HEK293T (cell line): ENCODE measurements around the gene TRPC6.

Experiments used
- ARNT ChIP-seq: fragments of 450-650 bp; IDR thresholded peaks from 2 replicates; pipeline ENCODE4 v1.6.1; 2017; ENCODE audit warnings: mild to moderate bottlenecking
- FOXK2 ChIP-seq: fragments of 450-650 bp; IDR thresholded peaks from 2 replicates; pipeline ENCODE4 v1.6.1; 2016; ENCODE audit warnings: mild to moderate bottlenecking
- HDGF ChIP-seq: fragments of 450-650 bp; IDR thresholded peaks from 2 replicates; pipeline ENCODE4 v1.6.1; 2017; ENCODE audit warnings: antibody characterized with exemption, borderline replicate concordance
- SP1 ChIP-seq: fragments of 450-650 bp; IDR thresholded peaks from 2 replicates; pipeline ENCODE4 v1.6.1; 2017
- SUZ12 ChIP-seq: fragments of 450-650 bp; IDR thresholded peaks from 2 replicates; pipeline ENCODE4 v1.6.1; 2016; ENCODE audit warnings: mild to moderate bottlenecking
- TARDBP ChIP-seq: fragments of 450-650 bp; IDR thresholded peaks from 2 replicates; pipeline ENCODE4 v1.6.1; 2016
- ZNF384 ChIP-seq: fragments of 450-650 bp; IDR thresholded peaks from 2 replicates; pipeline ENCODE4 v1.6.1; 2016
- TF ChIP-seq, protein P1 (sequence below): fragments of 450-650 bp; IDR thresholded peaks from 2 replicates; pipeline ENCODE4 v1.6.1; 2016

DNA sequence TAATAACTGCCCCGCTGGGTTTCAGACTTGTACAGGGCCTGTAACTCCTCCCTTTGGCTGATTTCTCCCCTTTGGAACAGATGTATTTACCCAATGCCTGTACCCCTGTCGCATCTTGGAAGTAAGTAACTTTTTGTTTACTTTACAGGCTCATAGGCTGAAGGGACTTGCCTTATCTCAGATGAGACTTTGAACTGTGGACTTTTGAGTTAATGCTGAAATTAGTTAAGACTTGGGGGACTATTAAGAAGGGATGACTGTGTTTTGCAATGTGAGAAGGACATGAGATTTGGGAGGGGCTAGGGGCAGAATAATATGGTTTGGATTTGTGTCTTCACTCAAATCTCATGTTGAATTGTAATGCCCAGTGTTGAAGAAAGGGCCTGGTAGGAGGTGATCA lies 62.0 kb downstream of the TRPC6 start:
- TF ChIP-seq TARDBP (no peak), ZNF384 (no peak), SUZ12 (no peak), FOXK2 (no peak), ARNT (no peak), SP1 (no peak), HDGF (no peak)
- TF ChIP-seq, protein P1, sequence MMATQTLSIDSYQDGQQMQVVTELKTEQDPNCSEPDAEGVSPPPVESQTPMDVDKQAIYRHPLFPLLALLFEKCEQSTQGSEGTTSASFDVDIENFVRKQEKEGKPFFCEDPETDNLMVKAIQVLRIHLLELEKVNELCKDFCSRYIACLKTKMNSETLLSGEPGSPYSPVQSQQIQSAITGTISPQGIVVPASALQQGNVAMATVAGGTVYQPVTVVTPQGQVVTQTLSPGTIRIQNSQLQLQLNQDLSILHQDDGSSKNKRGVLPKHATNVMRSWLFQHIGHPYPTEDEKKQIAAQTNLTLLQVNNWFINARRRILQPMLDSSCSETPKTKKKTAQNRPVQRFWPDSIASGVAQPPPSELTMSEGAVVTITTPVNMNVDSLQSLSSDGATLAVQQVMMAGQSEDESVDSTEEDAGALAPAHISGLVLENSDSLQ, result no peak
